Left renal pelvis (tissue), 4 donors: ENCODE results near the gene GTF2H3. TPM values are rescaled to one million over a fixed set of nuclear protein-coding genes. Genes with fewer than 3 reads are reported as not detected.

Experiments used
- DNase-seq, 4 donors: peaks; one replicate each; pipeline ENCODE4 v3.0.0-alpha.2; 2013; ENCODE audit warnings: low read depth in 4 of 4, low spot score in 3 of 4
- polyA plus RNA-seq, 4 donors: library from polyadenylated mRNA; unstranded; fragments of 120-200 nt; gene quantifications; one replicate each; pipeline ENCODE4 v1.2.1, GENCODE V29; 2013; ENCODE audit not compliant: insufficient read length in 4 of 4

Gene GTF2H3
- polyA plus RNA-seq, 4 donors = 31.1 to 42.8 (median 36.8) TPM

GRCh38 chr12:123696646-123697045 is 63.0 kb downstream of the GTF2H3 start:
- DNase-seq = no peak

- DNase-seq = no peak
These were observed 72.3 kb downstream of the GTF2H3 start for GRCh38 chr12:123705935-123706334.

DNA sequence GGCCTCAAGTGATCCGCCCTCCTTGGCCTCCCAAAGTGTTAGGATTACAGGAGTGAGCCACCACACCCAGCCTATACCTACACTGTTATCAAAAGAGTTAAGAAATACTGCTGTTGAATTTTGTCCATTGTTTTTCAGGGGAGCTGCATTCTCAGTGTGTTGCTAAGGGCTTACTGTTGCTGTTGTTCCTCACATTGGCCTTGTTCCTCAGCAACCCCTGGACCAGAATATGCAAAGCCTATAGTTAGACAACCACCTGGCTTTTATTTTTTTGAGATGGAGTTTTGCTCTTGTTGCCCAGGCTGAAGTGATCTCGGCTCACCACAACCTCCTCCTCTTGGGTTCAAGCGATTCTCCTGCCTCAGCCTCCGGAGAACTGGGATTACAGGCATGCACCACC is 73.8 kb downstream of the GTF2H3 start:
- DNase-seq = no peak

Other genes starting within 250 kb of the GTF2H3 start
- gene KMT5A, start 249.7 kb upstream of the GTF2H3 start, polyA plus RNA-seq = 10 to 100 TPM; 41.5 to 52.8 (median 50.8) TPM
- 1 to 10 TPM; 3.9 to 6.2 (median 5.5) TPM for gene RILPL2, start 197.1 kb upstream of the GTF2H3 start, polyA plus RNA-seq
- gene SNRNP35, start 175.7 kb upstream of the GTF2H3 start, polyA plus RNA-seq = 10 to 100 TPM; 32.3 to 47.6 (median 39.4) TPM
- 10 to 100 TPM; 15.9 to 24.1 (median 18.9) TPM for gene RILPL1, start 100.1 kb upstream of the GTF2H3 start, polyA plus RNA-seq
- 100 to 1,000 TPM; 196 to 250 (median 223) TPM for gene TMED2, start 49.3 kb upstream of the GTF2H3 start, polyA plus RNA-seq
- 10 to 100 TPM; 19.9 to 38.2 (median 31.2) TPM for gene DDX55, start 31.7 kb upstream of the GTF2H3 start, polyA plus RNA-seq
- gene EIF2B1, start 143 bp upstream of the GTF2H3 start, polyA plus RNA-seq = 10 to 100 TPM; 58.4 to 70.3 (median 63.8) TPM
- 10 to 100 TPM; 19.5 to 32.5 (median 27.9) TPM for gene TCTN2, start 37.3 kb downstream of the GTF2H3 start, polyA plus RNA-seq
- 10 to 100 TPM; 18.0 to 24.3 (median 19.1) TPM for gene ATP6V0A2, start 78.5 kb downstream of the GTF2H3 start, polyA plus RNA-seq
- gene DNAH10, start 128.5 kb downstream of the GTF2H3 start, polyA plus RNA-seq = 1 to 10 TPM; 2.2 to 5.2 (median 4.3) TPM